SK-N-SH treated with all-trans-retinoic acid at 6 μM for 48 hours (cell line): Measurements from ENCODE around the gene ARHGEF10L.

Source experiments
- BACH2 ChIP-seq: fragments of 250-450 bp; sonication (Bioruptor Pico); IDR thresholded peaks from 2 replicates; pipeline ENCODE4 v1.9.0; 2021; ENCODE audit warnings: mild to moderate bottlenecking, borderline replicate concordance
- ISL1 ChIP-seq: fragments of 250-450 bp; sonication (Bioruptor Pico); IDR thresholded peaks from 2 replicates; pipeline ENCODE4 v2.1.2; 2022; ENCODE audit warnings: mild to moderate bottlenecking, moderate library complexity

DNA sequence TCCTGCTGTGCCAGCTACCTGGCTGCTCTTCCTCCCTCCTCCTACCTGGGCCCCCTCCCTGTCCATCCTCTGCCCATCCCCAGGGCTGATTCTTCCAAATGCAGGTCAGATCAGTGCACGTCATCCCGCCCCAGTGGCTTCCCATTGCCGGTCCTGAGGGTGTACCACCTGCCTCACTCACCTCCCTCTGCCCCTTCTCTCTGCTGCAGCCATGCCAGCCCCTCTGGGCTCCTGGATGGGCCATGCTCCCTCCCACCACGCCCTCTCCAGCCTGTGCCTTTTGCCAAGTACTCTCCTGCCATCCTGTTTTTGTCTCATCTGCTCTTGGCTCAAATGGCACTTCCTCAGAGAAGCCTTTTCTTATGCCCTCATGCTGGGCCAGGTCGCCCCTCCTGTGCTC, 95.8 kb downstream of the ARHGEF10L start:
- TF ChIP-seq BACH2 (CRISPR knock-in tag) (no peak), ISL1 (no peak)
